Nephron progenitor cell (in vitro differentiated cells): ENCODE measurements around the gene ZPBP2.
"Not testable (repeated sequence)": the region's sequence is repeated elsewhere in the genome, so short reads cannot be mapped to it uniquely, and the experiment has no call there.

Experiments
- DNase-seq: peaks from one replicate; pipeline ENCODE4 v3.0.0; 2021
- H3K27ac Mint-ChIP-seq: 2 replicates; pipeline ENCODE4 v1.8.0; 2021; ENCODE audit warnings: mild to moderate bottlenecking, moderate library complexity, mixed read lengths
- H3K27me3 Mint-ChIP-seq: 2 replicates; pipeline ENCODE4 v1.8.0; 2021; ENCODE audit warnings: mild to moderate bottlenecking, low read depth, mixed read lengths; ENCODE audit not compliant: poor library complexity
- H3K36me3 Mint-ChIP-seq: 2 replicates; pipeline ENCODE4 v1.8.0; 2021; ENCODE audit warnings: low read depth, mixed read lengths
- H3K4me1 Mint-ChIP-seq: 2 replicates; pipeline ENCODE4 v1.8.0; 2021; ENCODE audit warnings: mixed read lengths
- H3K4me3 Mint-ChIP-seq: 2 replicates; pipeline ENCODE4 v1.8.0; 2021; ENCODE audit warnings: mild to moderate bottlenecking, moderate library complexity, mixed read lengths
- H3K9me3 Mint-ChIP-seq: 2 replicates; pipeline ENCODE4 v1.8.0; 2021; ENCODE audit warnings: mild to moderate bottlenecking, moderate library complexity, mixed read lengths
- TF ChIP-seq, protein P1 (sequence below): fragments of 200-600 bp; sonication (generic); IDR thresholded peaks from 2 replicates; pipeline ENCODE4 v1.5.0; 2021; ENCODE audit warnings: antibody characterized with exemption

ZPBP2 gene

DNA sequence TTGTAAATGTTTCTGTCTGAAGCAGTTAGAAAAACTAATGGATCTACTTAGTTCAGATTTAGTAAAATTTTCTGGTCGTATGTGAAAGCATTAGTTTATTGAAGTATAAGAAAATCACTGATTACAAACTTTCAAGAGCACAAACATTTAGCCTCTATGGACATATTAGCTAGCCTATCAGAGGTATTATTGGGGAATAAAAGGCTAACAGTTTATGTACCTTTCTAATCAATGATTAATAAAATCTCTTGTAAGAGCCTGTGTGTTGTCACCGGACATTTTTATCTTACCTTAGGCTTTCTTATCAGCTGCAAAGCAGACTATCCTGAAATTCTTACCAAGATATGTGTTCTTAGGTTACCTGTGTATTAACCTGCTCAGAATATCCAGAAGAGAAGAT is 21.2 kb downstream of the ZPBP2 start:
- Mint-ChIP-seq H3K4me3 (no peak overlapping the region), H3K27me3 (peaks cover 80% of the 10 kb centered on the region), H3K4me1 (no peaks in the 10 kb centered on the region), H3K36me3 (no peaks in the 10 kb centered on the region), H3K9me3 (no peaks in the 10 kb centered on the region), H3K27ac (no peak overlapping the region)
- TF ChIP-seq, protein P1, sequence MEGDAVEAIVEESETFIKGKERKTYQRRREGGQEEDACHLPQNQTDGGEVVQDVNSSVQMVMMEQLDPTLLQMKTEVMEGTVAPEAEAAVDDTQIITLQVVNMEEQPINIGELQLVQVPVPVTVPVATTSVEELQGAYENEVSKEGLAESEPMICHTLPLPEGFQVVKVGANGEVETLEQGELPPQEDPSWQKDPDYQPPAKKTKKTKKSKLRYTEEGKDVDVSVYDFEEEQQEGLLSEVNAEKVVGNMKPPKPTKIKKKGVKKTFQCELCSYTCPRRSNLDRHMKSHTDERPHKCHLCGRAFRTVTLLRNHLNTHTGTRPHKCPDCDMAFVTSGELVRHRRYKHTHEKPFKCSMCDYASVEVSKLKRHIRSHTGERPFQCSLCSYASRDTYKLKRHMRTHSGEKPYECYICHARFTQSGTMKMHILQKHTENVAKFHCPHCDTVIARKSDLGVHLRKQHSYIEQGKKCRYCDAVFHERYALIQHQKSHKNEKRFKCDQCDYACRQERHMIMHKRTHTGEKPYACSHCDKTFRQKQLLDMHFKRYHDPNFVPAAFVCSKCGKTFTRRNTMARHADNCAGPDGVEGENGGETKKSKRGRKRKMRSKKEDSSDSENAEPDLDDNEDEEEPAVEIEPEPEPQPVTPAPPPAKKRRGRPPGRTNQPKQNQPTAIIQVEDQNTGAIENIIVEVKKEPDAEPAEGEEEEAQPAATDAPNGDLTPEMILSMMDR: no peak
- no peak for DNase-seq

DNA sequence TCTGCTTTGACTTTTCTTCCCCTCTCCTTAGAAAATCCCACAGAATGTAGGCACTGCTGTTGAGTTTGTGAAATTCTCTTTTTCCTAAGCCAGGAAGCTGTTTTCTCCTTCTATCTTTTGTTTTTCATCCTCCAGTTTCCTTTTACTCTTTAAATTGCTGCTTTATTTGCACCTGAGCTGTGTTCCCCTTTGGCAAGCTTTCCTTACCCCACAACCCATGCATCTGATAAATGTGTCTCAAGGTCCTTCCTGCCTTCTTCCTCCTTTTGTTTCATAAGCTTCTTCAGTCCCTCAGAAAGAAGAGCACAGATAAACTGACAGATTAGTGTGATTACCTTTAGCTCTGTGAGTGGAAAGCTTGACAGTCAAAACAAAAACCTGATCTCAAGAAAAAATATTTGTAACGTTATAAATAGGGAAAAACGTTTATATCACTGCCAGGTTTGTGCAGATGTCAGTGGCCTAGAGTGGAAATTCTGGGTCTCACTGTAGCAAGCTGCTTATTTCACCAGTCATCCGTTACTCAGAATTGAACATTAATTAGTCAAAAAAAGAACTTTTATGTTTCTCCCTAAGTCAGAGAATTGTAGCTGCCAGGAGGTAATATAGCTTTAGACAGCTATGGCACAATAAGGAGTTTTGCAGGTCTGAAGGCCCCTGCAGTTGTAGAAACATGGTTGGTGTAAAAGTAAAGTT is 26.8 kb downstream of the ZPBP2 start:
- Mint-ChIP-seq H3K36me3 (no peaks in the 10 kb centered on the region), H3K9me3 (peaks cover 4% of the 10 kb centered on the region), H3K27ac (no peak overlapping the region), H3K27me3 (peaks cover 60% of the 10 kb centered on the region), H3K4me3 (no peak overlapping the region), H3K4me1 (no peaks in the 10 kb centered on the region)
- TF ChIP-seq, protein P1: no peak
- no peak for DNase-seq

DNA sequence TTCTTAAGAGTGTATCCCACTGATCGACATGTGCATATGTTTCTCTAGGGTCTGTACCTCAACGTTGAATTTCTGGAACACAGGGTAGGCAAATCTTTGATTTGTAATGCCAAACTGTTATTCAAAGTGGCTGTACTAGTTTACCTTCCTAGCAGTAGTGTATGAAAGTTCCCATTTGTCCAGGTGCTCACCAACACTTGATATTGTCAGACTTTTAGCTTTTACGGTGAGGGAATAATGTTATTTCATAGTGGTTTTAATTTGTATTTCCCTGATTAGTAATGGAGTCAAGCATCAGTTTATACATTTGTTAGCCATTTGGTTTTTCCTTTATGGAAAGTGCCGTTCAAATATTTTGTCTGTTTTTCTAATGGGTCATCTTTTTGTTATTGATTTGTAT is 30.1 kb downstream of the ZPBP2 start:
- Mint-ChIP-seq H3K36me3 (peaks cover 8% of the 10 kb centered on the region), H3K4me1 (no peaks in the 10 kb centered on the region), H3K4me3 (no peak overlapping the region), H3K9me3 (peaks cover 4% of the 10 kb centered on the region), H3K27ac (no peak overlapping the region), H3K27me3 (peaks cover 36% of the 10 kb centered on the region)
- no peak for DNase-seq
- TF ChIP-seq, protein P1: no peak

DNA sequence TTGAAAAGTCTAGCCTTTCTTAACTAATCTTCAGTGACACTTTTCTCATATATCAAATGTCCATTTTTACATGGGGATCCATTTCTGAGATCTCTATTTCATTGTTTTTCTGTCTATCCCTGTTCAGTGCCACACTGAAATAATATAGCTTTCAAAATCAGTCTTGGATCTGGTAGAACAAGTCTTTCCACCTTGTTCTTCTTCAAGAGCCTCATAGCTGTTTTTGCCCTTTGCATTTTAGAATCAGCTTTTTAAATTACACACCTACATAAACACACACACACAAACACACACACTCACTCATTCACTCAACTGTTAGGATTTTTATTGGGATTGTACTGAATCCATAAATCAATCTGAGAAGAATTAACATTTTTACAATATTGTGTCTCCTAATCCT is 31.2 kb downstream of the ZPBP2 start:
- H3K36me3 Mint-ChIP-seq: peaks cover 12% of the 10 kb centered on the region
- peaks cover 26% of the 10 kb centered on the region for H3K27me3 Mint-ChIP-seq
- H3K4me1 Mint-ChIP-seq: no peaks in the 10 kb centered on the region
- H3K27ac Mint-ChIP-seq: no peak overlapping the region
- peaks cover 4% of the 10 kb centered on the region for H3K9me3 Mint-ChIP-seq
- TF ChIP-seq, protein P1: no peak
- no peak overlapping the region for H3K4me3 Mint-ChIP-seq
- no peak for DNase-seq

DNA sequence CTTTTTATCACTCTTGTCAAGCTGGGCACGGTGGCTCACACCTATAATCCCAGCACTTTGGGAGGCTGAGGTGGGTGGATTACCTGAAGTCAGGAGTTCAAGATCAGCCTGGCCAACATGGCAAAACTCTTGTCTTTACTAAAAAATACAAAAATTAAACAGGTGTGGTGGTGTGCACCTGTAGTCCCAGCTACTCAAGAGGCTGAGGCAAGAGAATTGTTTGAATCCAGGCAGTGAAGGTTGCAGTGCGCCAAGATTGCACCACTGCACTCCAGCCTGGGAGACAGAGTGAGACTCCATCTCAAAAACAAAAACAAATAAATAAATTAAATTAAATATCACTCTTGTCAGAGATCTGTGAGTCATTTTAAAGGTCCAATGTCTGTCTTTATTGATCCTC is 34.0 kb downstream of the ZPBP2 start:
- not testable (repeated sequence) for H3K4me3 Mint-ChIP-seq, H3K4me1 Mint-ChIP-seq, H3K9me3 Mint-ChIP-seq, H3K27me3 Mint-ChIP-seq, H3K27ac Mint-ChIP-seq, DNase-seq
- H3K36me3 Mint-ChIP-seq: peaks cover 12% of the 10 kb centered on the region

DNA sequence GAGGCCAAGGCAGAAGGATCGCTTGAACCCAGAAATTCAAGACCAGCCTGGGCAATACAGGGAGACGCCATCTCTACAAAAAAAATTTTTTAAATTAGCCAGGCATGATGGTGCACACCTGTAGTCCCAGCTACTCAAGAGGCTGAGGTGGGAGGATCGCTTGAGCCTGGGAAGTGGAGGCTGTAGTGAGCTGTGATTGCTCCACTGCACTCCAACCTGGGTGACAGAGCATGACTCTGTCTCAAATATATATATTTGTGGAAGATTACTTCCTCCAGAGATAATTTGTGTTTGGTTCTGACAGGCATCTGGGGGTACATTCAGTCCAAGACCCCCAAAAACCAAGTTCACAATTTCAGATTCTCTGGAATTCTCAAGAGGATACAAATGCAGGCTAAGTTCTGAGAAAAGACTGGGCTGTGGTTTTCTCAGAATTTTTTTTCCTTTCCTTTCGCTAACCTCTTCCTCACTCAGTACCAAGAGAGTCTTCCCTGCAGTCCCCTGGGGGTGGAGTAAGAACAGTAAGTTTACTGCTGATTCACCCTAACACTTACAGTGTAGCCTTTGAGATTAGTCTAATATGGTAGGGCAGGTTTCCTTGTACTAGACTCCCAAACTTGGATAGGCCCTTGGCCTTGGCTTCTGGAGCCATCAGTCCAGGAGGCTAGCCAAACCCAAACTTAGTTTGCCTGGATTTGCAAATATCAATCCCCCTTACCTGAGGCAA is 35.3 kb downstream of the ZPBP2 start:
- peaks cover 7% of the 10 kb centered on the region for H3K27me3 Mint-ChIP-seq
- no peak for DNase-seq
- H3K9me3 Mint-ChIP-seq: peaks cover 4% of the 10 kb centered on the region
- peaks cover 12% of the 10 kb centered on the region for H3K36me3 Mint-ChIP-seq
- H3K4me1 Mint-ChIP-seq: no peaks in the 10 kb centered on the region
- no peak overlapping the region for H3K27ac Mint-ChIP-seq
- no peak overlapping the region for H3K4me3 Mint-ChIP-seq
- TF ChIP-seq, protein P1: no peak
